Dermis blood vessel endothelial cell (primary cell): ENCODE results near the gene ACSS1. TPM values are rescaled to one million over a fixed set of nuclear protein-coding genes. Genes with fewer than 3 reads are reported as not detected.

Experiments
- DNase-seq: peaks from one replicate; pipeline ENCODE4 v3.0.0; 2010
- total RNA-seq: library from RNA; depleted of rRNA; stranded (reverse); fragments of >200 nt; gene quantifications from 2 replicates; pipeline ENCODE4 v1.2.3, GENCODE V29; 2014

Gene ACSS1
- total RNA-seq, 1 donor from 2014 or later = 52.1 TPM

DNA sequence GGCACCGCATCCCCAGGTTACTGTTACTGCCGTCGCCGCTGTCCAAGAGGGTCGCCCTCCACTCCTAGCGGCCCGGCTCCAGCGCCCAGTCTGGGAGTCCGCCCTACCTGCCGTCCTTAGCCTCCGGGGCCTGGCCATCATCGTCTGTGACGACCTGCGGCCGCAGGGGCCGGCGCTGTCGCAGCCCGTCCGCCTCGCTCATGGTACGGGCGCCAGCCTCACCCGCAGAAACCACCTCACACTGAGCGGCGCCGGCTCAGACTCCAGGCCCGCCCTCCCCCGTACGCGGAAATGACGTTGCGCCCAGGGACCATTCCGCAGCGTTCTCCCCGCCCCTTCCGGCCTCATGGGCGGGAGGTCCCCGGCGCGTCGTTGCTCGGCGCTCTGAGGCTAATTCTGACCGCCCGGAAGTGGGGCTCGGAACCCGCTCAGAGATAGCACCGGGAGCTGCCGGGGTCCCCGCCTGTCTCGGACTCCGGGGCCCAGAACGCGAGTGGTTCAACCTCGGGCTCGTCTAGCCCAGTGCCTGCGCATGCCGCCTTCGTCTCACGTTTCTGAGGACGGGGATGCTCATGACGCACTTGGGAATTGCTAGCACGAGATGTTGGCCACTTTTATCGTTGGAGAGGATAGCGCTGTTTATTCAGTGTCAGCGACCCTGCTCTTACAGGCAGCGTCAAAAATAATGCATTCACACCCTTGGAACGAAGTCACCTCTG, 65.3 kb downstream of the ACSS1 start, which contains the start of gene APMAP:
Gene APMAP (minus strand): TSS at position 265 of the 719 bp plus-strand sequence. CDS start 63 bp downstream, at position 202.
- peak; percentile 93 for DNase-seq

DNA sequence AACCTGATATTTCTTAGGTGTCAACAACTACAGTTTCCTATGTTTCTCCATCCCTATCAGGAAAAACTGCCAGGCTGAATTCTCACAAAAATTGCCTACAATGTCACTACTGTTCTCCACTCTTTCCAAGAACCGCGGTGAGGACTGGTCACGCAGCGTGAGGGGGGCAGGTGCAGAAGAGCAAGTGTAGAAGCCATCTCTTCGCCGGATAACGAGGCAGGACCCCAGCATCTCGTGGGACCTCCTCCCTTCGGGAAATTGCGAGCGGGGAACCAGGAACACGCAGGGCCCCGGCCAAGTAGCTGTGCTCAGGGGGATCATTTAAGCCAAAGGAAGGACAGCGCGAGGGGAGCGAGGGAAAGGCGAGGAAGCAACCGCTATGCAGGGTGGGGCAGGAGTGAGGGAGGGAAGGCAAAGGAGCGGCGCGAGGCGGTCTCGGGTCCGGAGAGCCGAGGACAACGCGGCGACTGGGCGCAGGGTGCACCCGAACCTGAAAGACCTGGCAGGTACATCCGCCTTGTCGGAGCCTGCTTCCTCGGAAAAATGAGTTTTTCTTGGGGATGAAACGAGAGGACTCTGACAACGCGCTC, 65.9 kb downstream of the ACSS1 start:
- peak; percentile 15 for DNase-seq

DNA sequence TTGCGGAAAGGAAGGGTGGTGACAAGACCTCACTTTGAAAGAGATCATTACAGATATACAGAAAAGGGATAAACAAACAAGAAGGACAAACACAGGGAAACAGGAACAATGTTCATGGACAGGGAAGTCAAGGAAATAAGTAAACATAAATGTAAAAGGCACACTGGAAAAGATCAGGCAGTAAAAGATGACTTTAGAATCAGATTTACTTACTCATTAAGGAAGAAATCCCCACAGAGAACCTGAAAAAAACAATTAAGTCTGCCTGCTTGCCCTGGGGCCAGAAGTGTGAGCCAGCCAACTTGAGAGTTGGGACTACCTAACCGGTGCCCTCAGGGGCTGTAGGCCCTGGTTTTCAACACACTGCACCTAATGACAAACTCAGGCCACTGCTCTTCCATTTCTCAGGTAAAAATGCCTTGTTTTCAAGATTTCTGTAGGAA, 67.1 kb downstream of the ACSS1 start:
- no peak for DNase-seq

DNA sequence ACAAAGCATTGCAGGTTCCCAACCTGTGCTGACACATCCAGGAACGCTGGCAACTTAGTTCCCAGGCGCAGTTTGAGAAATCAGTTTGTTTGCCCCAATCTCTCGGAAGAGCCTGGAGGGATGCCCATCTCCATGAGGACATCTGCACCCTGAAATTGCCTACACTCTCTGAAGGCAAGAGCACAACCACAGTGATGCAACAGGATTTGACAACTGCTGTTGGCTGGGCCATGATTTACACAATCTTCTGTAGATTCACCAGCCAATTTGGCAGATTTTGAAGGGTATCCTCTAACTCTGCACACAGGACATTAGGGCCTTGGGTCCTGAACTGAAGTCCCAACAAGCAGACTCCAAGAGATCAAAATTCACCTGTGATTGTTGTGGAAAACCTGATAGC, 68.8 kb downstream of the ACSS1 start:
- DNase-seq = no peak

DNA sequence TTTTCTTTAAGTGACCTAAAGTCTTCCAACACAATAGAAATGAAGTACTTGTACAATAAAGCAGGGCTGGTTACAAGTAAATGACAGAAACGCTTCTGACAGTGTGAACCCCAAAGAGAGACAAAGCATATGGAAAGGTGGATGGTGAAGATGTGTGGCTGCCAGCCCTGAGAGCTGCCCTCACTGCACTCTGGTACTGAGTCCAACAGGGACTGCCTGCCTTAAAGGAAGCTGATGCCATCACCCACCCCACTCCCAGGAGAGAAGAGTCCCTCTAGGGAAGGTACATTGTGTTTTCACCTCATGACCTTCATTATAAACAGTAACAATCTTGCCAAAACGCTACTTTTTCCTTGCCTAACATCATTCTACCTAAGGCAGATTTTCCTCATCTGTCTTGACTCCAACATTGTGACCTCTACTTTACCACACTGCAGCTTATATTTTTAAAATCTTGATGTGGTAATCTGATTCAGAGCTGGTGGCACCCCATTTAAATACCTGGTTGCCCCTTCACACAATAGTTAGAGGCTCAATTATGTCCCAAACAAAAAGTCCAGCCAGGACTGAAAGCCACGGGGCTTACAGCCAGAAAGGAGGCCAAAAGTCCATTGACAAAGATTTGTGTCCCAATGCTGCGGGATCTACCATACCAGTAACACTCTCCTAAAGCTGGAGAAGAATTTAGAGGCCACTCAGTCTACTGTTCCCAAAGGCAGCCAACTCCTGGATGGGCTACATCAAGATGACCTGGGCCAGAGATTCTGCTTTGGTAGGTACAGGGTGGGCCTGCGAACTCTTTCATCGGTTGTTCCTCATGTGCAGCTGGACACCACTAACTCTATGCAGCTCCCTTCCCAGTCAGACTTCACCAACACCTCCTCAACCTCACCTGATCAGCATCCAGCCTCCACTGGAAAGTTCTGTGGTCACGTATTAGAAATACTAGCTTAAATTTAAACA, 69.8 kb downstream of the ACSS1 start:
- DNase-seq = no peak

DNA sequence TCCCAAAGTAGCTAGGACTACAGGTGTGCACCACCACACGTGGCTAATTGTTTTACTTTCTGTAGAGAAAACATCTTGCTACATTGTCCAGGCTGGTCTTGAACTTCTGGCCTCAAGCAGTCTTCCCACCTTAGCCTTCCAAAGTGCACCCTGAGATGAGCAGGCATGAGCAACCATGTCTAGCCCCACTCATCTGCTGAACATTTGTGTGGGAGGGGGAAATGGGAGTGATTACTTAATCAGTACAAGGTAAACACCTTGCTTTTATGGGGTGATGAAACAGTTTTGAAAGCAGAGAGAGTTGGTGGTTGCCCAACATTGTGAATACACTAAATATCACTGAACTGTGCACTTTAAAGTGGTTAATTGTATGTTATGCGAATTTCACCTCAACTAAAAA, 70.7 kb downstream of the ACSS1 start:
- no peak for DNase-seq

DNA sequence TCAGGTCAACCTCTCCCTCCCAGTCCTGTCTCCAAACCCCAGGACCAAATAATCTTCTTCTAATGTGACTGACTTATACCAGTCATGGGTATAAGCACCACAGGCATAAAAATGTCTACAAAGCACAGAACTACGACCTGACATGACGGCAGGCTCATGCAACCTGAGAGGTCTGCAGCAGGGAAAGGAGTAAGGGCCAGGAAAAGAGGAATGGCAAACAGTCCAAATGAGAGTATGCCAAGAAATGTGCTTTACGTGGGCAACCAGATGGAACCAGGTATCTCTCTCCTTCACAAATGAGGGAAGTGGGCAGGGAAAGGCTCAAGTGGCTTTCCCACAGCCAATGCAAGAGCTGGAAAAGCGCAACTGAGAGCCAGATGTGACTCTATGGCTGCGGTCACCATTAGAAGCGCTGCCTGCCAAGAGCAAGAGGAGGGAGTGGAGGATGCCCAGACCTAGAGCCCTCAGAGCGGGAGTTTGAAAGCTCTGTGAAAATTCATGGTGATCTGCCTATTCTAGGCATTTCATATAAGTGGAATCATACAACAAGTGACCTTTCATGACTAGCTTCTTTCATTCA, 71.4 kb downstream of the ACSS1 start:
- DNase-seq = no peak

DNA sequence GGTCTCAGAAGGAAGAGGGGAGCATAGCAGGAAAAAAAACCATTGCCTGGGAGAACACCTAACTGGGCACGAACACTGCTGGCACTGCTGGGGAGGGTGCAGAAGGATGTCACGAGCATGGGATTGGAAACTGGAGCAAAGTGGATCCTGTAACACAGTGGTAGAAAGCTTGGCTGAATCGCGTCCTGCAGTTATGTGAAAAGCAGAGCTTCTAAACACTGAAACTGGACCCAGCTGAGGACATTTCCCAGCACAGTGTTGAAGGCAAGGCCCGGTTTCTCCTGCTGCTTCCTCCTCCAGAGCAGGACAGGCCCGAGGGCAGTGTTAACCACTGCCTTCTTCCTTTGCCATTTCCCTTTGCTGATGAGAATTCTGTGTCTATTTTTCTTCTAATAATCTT, 72.1 kb downstream of the ACSS1 start:
- no peak for DNase-seq

DNA sequence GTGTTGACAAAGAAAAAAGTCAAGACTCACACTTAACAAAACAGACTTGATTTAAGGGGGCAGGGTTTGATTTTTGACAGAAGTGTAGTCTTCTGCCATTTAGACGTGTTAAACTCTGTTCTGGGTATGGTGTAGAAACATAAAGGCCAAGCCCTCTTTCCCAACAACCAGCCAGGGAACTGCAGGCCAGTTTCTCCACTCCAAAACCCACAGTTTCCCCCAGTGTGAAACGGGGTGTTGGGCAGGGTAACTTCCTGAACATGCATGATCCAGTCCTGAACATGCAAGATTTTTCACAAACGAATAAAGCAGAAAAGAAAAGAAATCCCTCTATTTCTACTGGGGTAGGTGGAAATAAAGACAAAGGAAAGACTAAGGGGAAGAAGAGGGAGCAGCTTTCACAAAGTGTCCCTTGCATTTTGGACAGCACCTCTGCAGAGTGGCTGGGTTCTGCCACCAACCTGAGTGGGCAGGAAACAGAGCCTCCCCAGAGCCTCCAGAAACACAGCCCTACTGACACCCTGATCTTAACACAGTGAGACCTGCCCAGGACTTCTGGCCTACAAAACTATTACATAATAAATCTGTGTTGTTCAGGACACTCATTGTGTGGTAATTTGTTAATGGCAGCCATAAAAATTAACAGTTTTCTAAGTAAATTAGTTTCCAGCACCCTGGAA, 72.8 kb downstream of the ACSS1 start:
- no peak for DNase-seq

DNA sequence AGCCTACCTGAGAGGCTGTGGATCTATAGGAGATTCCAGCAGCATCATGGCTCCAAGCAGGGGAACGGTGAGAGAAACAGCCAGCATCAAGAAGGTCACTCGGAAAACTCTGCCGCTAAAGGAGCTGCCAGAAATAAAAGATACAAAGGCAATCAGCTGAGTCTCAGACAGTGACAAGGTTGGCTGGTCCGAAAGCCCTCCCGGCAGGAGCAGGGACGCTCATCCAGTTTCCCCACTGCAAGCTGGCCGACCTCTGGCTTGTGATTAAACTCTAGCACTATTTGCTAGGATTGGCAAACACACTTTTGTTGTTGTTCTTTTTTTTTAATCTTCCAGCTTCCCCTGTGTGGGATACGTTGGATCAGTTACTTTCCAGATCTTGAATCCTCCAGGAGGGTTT, 74.0 kb downstream of the ACSS1 start:
- no peak for DNase-seq

DNA sequence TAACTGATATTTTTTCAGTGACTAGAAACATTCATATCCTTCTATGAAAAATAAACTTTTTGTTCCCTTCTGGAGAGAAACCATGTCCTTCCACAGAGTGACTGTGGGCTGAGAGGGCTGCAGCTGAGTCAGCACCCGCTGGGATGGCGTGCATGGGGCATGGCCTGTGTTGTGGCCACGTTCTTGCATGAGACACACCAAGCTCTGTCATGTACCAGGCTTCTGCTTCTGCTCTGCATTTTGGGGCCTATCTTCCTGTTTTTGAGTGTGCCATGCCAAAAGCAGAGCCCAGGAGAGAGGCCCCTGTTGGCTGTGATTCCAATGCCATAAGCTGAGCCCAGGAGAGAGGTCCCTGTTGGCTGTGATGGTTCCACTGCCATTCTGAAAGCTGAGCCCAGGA, 76.1 kb downstream of the ACSS1 start:
- DNase-seq = no peak

DNA sequence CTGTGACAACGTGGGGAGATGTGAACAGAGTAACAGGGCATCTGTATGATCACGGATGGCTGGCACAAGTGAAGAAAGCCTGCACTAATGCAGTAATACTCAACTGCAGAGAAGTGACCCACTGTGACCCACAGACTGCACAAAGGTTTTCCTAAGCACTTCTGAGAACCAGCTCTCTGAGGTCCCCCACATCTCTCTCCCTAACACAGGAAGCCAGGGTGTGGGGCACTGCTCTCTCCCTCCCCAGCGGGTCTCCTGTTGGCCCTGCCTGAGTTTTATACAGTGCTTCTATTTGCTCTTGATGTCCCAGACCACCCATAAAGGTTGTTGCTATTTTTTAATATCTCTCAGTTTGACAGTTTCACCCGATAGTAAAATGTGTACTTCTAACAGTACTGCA, 76.7 kb downstream of the ACSS1 start:
- DNase-seq = no peak

DNA sequence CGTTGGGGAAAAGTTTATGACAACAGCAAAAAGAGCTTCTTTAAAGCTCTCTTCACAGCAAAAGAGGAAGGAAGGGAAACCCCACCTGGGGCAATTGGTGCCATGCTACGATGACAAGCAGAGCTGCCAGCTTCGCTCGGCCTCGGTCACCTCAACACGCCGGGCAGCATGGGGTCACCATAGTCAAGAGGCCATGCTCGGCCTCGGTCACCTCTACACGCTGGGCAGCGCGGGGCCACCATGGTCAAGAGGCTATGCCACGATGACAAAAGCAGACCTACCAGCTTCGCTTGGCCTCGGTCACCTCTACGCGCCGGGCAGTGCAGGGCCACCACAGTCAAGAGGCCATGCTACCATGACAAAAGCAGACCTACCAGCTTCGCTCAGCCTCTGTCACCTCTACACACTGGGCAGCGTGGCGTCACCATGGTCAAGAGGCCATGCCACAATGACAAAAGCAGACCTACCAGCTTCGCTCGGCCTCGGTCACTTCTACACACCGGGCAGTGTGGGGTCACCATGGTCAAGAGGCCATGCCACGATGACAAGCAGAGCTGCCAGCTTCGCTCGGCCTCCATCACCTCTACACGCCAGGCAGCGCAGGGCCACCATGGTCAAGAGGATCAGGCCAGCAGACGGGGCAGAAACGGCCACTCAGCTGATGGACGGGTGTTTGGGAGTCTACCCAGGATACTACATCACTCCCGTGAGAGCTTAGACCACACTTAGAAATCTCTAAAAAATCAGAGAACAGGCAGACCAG, 77.5 kb downstream of the ACSS1 start:
- DNase-seq = no peak

DNA sequence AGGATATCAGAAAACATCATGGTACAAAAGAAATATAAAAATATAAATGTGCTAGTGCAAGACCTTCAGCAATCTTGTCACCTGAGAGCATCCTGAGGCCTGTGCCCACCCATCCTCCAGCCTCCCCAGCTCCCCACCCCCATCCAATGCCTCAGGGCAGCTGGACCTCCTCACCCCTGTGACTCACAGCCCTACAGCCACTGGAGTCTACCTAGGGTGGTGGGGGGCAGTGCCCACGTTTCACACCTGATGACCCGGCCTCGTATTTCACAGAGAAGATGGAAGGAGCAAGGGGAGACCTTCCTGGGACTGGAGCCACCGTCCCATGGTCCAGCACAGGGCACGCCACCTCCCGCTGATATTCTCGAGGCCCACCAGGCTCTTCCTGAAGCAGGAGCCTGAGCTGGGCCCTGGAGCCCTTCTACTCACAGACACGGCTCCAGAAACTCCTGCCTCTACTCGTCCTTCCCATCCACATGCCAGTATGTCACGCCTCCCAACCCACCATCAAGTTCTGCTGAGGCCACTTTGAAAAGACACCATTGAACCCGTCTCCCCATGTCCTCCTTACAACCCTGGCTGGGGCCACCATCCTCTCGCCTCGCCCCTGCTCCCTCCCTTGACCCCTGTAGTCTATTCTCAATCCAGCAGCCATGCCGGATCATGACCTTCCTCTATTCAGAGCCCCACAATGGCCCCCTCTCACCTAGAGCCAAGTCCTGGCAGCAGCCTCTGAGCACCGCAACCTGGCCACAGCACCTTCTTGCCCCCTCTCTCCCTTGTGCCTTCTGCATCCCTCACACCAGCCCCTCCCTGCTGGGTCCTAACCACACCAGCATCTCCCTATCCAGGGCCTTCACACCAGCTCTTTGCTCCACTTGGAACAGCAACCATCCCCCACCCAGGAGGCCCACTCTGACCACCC, 78.6 kb downstream of the ACSS1 start:
- DNase-seq = no peak

DNA sequence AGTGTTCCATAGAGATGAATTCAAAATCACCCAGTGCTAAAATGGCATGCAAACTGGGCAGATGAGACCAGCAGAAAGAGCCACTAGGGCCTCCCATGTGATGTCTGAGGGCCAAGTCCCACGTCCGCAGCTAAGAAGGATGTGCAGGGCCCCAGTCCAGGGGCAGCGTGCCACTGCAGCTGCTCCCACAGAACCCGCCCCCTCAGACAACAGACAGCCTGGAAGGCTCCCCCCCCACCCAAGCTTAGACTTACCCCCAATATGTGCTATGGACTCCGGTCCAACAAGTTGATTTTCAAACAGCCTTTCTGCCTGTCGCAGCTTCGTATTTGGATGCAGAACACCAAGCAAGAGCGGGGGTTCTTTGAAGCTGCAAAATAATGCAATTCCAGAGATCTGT, 79.4 kb downstream of the ACSS1 start:
- DNase-seq = no peak

DNA sequence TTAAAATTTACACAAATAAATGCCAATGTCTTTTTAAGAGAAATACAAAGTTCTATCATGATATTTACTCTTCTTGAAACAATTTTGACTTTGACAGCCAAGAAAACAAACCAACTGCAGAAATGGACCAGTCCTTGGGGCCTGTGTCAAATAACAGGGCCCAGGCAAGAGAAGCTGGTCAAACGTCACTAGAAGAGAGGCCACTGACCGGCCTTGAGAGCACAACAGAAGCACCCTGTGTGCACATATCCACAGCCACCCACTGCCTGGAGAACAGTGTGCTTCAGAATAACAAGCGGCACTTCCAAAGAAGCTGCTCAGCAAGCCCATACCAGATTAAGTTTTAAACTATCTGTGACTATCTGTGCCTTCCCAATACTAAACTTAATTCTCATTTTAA, 80.1 kb downstream of the ACSS1 start:
- DNase-seq = no peak

DNA sequence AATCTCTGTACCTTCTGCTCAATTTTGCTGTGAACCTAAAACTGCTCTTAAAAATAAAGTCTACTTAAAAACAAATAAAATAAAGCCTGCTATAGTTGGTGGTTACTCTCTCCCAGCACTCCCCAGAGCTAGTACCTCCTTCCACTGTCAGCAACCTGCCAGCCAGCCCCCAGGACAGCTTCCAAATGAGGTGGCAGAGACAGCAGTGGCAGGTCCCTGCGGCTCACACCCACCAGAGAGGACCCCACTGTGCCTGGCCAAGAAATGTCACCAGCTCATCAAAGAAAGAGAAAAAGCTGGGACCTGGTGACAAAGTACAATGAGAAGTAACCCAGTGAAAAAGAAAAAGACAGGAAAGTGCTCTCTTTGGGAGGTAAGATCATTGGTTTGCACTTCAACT, 80.6 kb downstream of the ACSS1 start:
- no peak for DNase-seq

DNA sequence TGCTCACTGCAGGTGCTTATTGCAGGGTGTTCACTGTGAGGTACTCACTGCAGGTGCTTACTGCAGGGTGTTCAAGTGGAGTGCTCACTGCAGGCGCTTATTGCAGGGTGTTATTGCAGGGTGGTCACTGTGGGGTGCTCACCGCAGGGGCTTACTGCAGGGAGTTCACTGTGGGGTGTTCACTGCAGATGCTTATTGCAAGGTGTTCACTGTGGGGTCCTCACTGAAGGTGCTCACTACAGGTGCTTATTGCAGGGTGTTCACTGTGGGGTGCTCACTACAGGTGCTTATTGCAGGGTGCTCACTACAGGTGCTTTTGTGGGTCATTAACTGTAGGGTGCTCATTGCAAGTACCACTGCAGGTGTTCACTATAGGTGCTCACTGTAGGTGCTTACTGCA, 85.6 kb downstream of the ACSS1 start:
- no peak for DNase-seq

DNA sequence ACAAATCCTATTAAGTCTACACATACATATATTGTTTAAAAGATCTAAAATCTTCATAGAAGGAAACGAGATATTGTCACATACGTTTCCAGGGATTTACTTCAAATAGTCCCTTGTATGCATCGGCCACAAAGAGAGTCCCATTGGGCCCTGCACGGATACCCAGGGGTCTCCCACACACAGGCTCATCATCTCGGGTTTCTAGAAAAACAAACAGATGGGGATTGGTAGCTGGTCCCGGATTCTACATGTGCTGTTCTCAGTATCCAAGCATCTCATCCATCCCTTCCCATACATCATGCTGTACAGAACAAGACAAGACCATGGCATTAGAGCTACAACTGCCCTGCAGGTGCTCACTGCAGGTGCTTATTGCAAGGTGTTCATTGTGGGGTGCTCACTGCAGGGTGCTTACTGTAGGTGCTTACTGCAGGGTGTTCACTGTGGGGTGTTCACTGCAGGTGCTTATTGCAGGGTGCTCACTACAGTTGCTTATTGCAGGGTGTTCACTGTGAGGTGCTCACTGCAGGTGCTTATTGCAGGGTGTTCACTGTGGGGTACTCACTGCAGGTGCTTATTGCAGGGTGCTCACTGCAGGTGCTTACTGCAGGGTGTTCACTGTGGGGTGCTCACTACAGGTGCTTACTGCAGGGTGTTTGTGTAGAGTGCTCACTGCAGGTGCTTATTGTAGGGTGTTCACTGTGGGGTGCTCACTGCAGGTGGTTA, 86.4 kb downstream of the ACSS1 start:
- DNase-seq = no peak

DNA sequence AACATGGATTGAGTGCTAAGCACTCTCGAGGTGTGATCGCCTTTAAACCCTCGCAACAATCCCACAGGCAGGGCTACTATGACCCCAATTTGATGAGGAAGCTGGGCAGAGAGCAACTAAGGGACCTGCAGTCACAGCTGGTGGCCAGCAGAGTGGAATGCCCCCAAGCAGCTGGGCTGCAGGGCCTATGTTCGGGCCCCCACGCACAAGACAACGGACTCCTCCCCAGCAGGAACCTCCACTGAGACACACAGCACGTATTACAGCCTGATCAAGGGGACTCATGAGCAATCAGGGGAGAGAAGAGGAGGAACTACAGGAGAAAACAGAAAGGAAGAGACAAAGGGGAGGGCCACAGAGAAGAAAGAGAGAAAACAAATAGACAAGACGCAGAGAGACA, 87.2 kb downstream of the ACSS1 start:
- DNase-seq = no peak
